ENCODE results near the gene ANGPTL2.

ANGPTL2 gene

GRCh38 chr9:127118597-127119319, 3.7 kb downstream of the ANGPTL2 start:
- no peak for DNase-seq (ENCODE audit: low read depth in 3 of 3)

GRCh38 chr9:127117801-127118200, 4.6 kb downstream of the ANGPTL2 start:
- no peak for DNase-seq (ENCODE audit: low read depth in 3 of 3)

- DNase-seq (ENCODE audit: low read depth in 3 of 3), result no peak
Observed at GRCh38 chr9:127116957-127117356, 5.5 kb downstream of the ANGPTL2 start.

- DNase-seq (ENCODE audit: low read depth in 3 of 3), result no peak
Observed at GRCh38 chr9:127116088-127116726, 6.2 kb downstream of the ANGPTL2 start.

GRCh38 chr9:127114606-127115005, 7.8 kb downstream of the ANGPTL2 start:
- no peak for DNase-seq (ENCODE audit: low read depth in 3 of 3)

- DNase-seq (ENCODE audit: low read depth in 3 of 3), result no peak
Observed at GRCh38 chr9:127113191-127113972, 9.1 kb downstream of the ANGPTL2 start.

- no peak for DNase-seq (ENCODE audit: low read depth in 3 of 3)
Observed at GRCh38 chr9:127112735-127113161, 9.7 kb downstream of the ANGPTL2 start.

- DNase-seq (ENCODE audit: low read depth in 3 of 3), result no peak
Observed at GRCh38 chr9:127112056-127112455, 10.4 kb downstream of the ANGPTL2 start.

- DNase-seq (ENCODE audit: low read depth in 3 of 3), result no peak
Observed at GRCh38 chr9:127109212-127109711, 13.2 kb downstream of the ANGPTL2 start.

- DNase-seq (ENCODE audit: low read depth in 3 of 3), result no peak
Observed at GRCh38 chr9:127107929-127108876, 14.2 kb downstream of the ANGPTL2 start.

GRCh38 chr9:127107171-127107928, 15.1 kb downstream of the ANGPTL2 start:
- no peak for DNase-seq (ENCODE audit: low read depth in 3 of 3)

- no peak for DNase-seq (ENCODE audit: low read depth in 3 of 3)
Observed at GRCh38 chr9:127106466-127106855, 16.0 kb downstream of the ANGPTL2 start.

- DNase-seq (ENCODE audit: low read depth in 3 of 3), result no peak
Observed at GRCh38 chr9:127105805-127106465, 16.5 kb downstream of the ANGPTL2 start.

GRCh38 chr9:127104581-127105311, 17.7 kb downstream of the ANGPTL2 start:
- DNase-seq (ENCODE audit: low read depth in 3 of 3), result no peak

GRCh38 chr9:127102788-127103187, 19.6 kb downstream of the ANGPTL2 start:
- DNase-seq (ENCODE audit: low read depth in 3 of 3), result no peak

- DNase-seq (ENCODE audit: low read depth in 3 of 3), result no peak
Observed at GRCh38 chr9:127102176-127102575, 20.3 kb downstream of the ANGPTL2 start.

- no peak for DNase-seq (ENCODE audit: low read depth in 3 of 3)
Observed at GRCh38 chr9:127099664-127100063, 22.8 kb downstream of the ANGPTL2 start.

GRCh38 chr9:127098916-127099553, 23.4 kb downstream of the ANGPTL2 start:
- DNase-seq (ENCODE audit: low read depth in 3 of 3), result no peak

GRCh38 chr9:127097683-127098082, 24.8 kb downstream of the ANGPTL2 start:
- DNase-seq (ENCODE audit: low read depth in 3 of 3), result no peak
